GM21737 (cell line): ENCODE results near the gene HEATR5A.
"Not testable (repeated sequence)": the region's sequence is repeated elsewhere in the genome, so short reads cannot be mapped to it uniquely, and the experiment has no call there.

ENCODE experiments used
- ATAC-seq: cut with Tn5 transposase; IDR thresholded peaks from one replicate; pipeline ENCODE4 v1.9.1; 2021; ENCODE audit warnings: mild to moderate bottlenecking, moderate library complexity; ENCODE audit not compliant: unreplicated experiment

HEATR5A gene

GRCh38 chr14:31391473-31391872 is 28.9 kb downstream of the HEATR5A start:
- ATAC-seq, result no peak

DNA sequence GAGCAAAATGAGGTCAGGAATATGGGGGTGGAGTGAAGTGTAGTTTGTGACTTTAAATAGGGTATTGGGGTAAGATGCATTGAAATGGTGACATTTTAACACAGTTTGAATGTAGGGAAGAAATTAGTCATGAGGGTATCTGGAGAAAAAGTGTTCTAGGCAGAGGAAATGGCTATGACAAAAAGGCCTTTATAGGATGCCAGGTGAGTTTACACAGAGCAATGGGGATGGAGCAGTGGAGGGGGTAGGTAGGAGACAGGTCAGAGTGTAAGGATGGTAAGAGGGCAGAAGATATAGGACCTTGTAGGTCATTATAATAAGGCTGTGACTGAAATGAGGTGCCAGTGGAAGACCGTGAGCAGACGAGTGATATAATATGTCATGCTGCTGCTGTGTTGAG is 30.4 kb downstream of the HEATR5A start:
- ATAC-seq, result no peak

- ATAC-seq, result no peak
These were observed 31.5 kb downstream of the HEATR5A start for GRCh38 chr14:31388687-31389413.

DNA sequence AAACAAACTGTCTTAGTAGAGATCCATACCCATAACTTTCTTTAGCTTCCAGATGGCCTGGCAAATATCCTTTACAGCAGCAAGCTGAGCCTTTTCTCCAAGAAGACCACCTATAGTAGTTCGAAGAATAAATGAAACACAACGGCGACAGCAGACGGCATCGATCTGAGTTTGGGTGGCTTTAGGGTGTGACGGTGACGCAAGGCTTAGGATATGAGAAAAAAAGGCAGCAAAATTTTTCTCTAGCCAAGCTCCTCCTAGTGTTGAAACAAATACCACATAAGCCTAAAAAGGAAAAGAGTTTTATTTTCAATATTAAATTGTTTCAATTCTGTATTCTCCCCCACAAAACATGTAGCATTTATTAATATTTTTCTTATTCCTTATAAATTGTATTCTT is 33.3 kb downstream of the HEATR5A start:
- ATAC-seq, result no peak

- ATAC-seq, result no peak
These were observed 34.1 kb downstream of the HEATR5A start for GRCh38 chr14:31386271-31386670.

- no peak for ATAC-seq
These were observed 38.1 kb downstream of the HEATR5A start for GRCh38 chr14:31382221-31382620.

DNA sequence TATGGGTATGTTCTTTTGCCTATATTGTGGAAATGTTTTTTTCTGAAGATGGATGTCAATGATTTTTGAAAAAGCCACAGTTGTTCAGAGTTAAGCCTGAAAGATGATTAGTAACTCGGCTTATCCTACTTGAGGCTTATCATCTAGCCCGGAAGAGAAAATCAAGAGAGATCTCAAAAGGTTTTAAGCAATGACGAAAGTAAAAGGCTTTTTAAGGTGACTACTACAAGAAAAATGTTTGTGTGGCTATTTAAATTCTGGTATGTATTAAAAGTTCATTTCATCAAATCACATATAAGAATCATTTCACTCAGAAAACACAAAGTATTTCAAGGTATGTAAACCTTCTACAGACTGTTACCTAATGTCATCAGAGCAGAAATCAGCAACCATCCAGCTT is 40.2 kb downstream of the HEATR5A start:
- ATAC-seq, result no peak

DNA sequence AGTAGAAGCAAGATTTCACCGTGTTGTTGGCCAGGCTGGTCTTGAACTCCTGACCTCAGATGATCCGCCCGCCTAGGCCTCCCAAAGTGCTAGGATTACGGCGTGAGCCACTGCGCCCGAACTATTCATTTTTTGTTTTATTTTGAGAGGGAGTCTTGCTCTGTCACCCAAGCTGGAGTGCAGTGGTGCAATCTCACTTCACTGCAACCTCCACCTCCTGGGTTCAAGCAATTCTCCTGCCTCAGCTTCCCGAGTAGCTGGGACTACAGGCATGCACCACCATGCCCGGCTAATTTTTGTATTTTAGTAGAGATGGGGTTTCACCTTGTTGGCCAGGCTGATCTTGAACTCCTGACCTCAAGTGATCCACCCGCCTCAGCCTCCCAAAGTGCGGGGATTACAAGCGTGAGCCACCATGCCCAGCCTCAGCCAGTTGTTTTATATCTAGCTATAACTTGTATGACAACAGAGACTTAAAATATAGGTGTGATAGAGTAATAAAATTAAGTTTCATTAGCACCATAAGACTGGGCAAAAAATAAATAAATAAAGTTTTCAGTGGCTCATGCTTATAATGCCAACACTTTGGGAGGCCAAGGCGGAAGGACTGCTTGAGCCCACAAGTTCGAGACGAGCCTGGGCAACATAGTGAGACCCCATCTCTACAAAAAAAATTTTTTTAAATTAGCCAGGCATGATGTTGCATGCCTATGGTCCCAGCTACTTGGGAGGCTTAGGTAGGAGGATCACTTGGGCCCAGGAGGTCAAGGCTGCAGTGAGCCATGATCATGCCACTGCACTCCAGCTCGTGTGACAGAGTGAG is 41.0 kb downstream of the HEATR5A start:
- not testable (repeated sequence) for ATAC-seq

- no peak for ATAC-seq
These were observed 42.9 kb downstream of the HEATR5A start for GRCh38 chr14:31377433-31377832.

GRCh38 chr14:31371646-31372045 is 48.7 kb downstream of the HEATR5A start:
- ATAC-seq, result no peak

DNA sequence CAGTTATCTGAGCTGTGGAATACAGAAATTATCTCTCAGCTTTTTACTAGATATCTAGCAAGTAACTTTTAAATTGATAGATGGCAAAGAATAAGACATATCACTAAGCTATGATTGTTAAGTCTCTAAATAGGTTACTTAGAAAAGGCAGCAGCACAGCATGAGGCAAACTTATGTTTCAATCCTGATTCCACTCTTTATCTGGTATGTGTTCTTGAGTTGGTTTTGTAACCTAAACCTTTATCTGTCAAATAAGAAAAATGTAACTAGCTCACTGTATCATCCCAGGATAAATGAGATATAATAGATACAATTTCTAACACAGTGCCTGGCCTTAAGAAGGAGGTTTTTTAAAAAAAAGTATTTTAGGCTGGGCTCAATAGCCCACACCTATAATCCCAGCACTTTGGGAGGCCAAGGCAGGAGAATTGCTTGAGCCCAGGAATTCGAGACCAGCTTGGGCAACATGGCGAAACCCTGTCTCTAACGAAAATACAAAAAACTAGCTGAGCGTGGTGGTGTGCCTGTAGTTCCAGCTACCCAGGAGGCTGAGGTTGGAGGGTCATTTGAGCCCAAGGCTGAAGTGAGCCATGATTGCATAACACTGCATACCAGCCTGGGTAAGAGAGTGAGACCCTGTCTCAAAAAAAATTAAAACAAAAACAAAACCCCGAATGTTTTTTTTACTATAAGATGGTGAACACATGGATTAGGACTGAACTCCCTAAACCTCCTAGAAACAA is 56.8 kb downstream of the HEATR5A start:
- ATAC-seq, result no peak

- no peak for ATAC-seq
These were observed 57.6 kb downstream of the HEATR5A start for GRCh38 chr14:31362746-31363145.

DNA sequence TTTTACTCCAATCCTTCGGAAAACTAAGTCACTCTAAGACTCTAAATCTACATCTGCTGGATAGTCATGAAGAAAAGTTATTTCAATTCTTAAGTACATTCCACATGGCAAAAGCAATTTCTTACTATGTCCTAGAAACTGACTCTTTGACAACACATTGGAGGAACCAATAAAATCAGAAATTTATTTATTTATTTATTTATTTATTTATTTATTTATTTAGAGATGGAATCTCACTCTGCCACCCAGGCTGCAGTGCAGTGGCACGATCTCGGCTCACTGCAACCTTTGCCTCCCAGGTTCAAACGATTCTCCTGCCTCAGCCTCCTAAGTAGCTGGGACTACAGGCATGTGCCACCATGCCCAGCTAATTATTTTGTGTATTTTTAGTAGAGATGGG is 58.6 kb downstream of the HEATR5A start:
- not testable (repeated sequence) for ATAC-seq

DNA sequence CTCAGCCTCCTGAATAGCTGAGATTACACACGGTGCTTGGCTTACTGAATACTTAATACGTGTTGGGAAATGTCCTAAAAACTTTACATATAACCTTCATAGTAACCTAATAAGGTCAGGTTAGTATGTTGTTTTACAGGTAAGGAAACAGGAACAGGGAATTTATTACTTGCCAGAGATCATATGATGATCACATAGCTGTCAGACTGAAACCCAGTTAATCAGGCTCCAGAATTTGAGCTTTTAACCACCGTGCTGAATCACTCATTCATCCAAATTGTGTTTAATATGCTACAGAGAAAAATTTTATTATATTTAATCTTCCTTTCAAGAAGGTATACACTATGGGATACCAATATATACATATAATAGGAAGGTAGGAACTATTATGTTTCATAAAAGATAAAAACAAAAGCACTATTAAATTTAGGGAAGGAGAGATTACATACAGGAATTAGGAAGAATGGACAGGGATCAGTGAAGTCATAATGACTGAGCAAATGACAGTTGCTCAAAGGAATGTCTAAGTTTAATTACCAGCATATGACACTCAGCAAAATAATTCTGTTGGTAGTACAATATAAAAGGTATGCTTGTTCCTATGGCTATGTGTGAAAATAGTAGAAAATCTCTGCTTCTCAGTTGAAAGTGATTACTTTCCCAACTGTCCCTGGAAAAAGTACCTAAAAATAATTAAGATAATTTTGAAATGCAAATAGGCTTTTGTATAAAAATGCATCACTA is 59.3 kb downstream of the HEATR5A start:
- ATAC-seq, result no peak

DNA sequence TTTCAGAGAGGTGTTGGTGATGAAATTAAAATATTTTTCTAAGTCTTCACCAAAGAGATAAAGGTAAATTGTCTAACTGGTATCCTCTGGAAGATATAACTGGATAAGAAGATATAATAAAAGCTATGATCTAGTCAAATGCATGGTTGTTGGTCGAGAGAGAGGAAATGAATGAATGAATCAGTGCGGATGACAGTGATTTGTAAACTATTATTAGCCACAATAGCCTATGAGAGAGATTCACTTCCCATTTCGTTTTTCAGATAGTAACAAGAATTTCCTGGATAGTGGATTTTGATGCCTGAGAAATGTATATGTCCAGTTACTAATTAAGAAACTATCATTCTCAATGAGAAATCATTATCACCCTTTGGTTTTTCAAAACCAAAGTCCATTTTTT is 63.1 kb downstream of the HEATR5A start:
- ATAC-seq, result no peak

DNA sequence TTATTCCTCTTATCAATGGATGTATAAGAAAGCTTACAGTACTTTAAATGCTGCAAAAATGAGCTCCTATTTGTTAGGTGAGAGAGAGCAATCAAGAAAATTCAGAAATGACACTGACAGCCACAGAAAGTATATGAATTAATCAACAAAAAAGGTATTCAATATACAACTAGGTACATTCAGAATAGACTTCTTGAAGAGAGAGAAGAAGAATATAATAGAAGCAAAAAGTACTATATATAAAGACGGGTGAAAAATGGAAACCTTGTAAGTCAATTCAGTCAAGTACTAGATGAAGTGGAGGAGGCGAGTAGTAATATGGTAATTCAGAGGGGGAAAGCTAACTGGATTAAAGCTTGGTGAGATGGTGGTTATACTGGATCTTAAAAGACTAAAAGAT is 74.3 kb downstream of the HEATR5A start:
- no peak for ATAC-seq

DNA sequence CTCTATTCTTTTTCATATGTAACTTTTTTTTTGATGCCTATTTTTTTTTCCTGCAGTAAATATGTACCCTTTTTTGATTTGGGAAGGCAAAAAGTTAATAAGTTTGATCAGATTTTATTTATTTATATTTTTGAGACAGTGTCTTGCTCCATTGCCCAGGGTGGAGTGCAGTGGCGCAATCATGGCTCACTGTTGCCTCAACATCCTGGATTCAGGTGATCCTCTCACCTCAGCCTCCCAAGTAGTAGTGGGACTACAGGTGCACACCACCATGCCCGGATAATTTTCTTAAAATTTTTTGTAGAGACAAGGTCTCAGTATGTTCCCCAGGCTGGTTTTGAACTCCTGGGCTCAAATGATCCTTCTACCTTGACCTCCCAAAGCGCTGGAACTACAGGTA is 79.1 kb downstream of the HEATR5A start:
- no peak for ATAC-seq

GRCh38 chr14:31340297-31341063 is 79.9 kb downstream of the HEATR5A start:
- no peak for ATAC-seq

DNA sequence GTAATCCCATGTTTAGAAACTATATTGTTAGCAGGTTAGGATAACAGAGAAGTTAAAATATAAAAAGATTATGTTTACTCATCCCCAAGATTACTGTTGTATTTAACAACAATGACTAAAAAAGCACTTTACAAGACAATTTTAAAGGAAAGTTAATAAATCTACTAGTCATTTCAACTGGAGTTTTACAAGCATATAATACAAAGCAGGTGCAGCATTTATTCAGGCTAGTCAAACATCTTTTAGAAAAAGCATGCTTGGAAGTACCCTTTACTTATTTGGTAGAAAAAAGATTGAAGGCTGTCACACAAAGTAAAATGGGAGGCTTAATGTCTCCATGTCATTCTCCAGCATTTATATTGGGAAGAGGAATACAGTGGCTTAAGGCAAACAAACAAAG is 80.6 kb downstream of the HEATR5A start:
- no peak for ATAC-seq

- no peak for ATAC-seq
These were observed 83.0 kb downstream of the HEATR5A start for GRCh38 chr14:31337331-31337730.
